HG02943 (cell line): ENCODE data around the gene ULBP3.

Experiments used
- ATAC-seq: cut with Tn5 transposase; IDR thresholded peaks from one replicate; pipeline ENCODE4 v1.9.1; 2021; ENCODE audit warnings: mild to moderate bottlenecking, low read depth, moderate library complexity; ENCODE audit not compliant: unreplicated experiment

Gene ULBP3

DNA sequence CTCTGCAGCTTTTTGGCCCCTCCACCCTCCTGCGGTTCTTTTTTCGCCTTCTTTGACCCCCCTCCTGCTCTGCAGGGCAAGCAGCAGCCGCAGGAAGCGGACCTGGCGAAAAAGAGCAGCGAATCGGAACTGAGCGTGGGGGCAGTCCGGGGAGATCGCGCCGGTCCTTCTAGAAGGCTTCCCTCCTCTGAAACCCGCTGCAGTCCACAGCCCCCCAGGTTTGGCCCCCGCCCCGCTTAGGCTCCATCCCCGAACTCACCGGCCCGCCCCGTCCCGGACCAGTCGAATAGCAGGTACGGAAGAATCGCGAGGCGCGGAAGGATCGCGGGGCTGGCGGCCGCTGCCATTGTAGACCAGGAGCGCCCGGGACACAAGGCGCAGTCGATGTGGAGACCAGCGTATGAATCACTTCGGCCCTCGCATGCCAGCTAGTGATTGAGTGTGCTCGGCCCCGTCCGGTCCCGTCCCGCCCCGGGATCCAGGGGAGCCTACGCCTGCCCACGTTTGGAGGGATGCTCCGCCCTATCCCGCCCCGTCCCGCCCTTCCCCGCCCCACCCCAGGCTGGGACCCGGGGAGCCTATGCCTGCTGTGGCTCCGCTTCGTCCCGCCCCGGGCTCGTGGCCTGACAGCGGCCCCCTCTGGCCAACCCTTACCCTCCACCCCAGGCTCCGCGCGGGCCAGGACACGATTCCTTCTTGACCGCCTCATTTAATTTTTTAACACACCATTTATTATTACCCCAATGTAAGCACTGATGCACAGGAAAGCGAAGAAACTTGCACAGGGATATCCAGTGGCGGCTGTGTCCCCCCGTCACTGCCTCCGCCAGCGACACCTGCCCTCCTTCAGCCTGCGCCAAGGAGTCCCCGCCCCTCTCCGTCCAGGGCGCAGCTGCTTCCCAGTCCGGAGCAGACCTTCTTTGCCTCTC is at the start of gene ULBP3:
Gene ULBP3 (minus strand): TSS at position 402 of the 929 bp plus-strand sequence. CDS start 55 bp downstream, at position 347.
- ATAC-seq: no peak

DNA sequence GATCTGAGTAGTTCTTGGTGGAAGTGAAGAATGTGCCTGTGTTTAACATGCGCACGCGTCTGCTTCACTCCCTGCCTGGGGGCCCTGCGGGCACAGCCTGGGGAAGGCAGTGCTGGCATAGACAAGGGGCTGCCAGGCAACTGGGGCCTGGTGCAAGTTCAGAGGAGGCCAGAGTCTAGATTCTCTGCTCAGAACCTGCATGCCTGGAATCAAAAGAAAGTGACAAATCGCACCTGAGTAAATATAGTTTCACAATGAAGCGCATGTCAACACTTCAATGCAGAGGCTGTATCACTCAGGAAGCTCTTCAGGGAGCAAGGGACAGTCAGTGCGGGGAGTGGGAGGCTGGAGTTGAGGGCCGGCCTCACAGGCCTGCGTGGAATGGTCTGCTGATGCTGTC is 49.7 kb upstream of the ULBP3 start:
- ATAC-seq: no peak

DNA sequence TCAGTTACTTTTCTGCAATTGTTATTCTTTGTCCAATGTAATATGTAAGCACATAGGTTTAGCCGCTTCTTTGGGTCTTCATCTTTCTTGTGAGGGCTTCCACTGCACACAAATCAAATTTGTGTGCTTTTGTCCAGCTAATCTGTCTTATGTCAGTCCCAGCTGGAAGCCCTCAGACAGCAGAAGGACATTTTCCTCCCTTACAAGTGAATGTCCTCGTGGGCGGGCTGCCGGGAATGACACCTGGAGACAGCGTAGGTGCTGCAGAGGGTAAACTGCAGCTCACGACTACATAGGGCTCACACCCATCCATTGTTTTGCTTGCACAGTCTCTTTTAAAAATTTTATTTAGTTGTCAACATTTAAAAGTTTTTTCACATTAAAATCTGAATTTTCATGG is 49.3 kb upstream of the ULBP3 start:
- no peak for ATAC-seq

DNA sequence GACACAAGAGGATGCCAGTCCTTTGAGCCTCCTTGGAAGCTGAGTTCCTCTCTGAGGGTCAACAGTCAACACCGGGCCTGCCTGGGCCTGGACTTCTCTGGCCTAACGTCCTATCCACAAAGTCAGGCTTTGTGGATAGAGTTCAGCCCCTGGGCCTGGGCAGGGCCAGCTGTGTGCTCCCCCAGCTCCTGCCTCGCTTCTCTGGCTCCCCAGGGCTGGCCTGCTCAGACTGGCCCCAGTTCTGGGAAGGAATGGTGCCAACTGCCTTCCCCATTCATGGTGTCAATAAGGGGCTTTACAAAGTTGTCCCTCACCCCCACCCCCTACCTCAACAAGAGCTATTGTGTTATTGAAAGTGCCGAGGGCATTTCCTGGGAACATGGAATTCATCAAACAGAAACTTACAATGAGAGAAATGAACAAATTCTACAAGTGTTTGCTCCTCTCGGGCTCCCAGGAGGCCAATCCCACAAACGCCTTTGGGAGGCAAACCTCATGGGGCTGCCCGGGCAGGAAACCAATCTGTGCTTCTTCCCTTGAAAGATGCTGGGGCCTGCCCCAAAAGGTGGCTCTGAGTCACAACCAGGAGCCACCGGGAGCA is 47.4 kb upstream of the ULBP3 start:
- ATAC-seq: no peak

DNA sequence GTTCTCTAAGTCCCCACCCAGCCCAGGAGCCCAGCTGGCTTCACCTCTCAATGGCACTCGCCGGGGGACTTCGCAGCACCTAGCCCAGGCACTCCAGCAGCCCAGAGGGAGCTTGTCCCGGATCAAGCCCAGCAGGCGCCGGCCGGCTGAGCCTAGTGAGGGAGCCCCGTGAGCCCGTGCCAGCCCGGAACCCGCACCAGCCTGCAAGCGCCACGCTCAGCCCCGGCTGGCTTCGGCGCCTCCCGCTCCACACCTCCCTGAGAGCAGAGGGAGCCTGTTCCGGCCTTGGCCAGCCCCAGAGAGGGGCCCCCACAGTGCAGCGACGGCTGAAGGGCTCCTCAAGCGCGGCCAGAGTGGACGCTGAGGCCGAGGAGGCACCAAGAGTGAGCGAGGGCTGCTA is 46.8 kb upstream of the ULBP3 start:
- no peak for ATAC-seq

DNA sequence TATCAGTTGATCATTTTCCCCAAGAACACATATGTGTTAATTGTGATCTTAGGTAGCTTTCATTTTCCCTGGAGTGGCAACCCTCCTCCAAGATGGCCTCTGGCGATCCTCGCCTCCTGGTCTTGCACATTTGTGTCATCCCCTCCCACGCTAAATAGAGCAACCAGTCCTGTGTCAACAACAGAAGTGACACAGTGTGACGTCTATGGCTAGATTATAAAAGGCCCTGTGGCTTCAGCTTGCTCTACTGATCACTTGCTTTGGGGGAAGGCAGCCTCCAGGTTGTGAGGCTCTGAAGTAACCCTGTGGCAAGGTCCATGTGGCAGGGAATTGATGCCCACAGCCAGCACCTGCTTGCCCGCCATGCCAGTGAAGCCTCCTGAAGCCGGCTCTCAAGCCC is 43.3 kb upstream of the ULBP3 start:
- ATAC-seq: no peak

DNA sequence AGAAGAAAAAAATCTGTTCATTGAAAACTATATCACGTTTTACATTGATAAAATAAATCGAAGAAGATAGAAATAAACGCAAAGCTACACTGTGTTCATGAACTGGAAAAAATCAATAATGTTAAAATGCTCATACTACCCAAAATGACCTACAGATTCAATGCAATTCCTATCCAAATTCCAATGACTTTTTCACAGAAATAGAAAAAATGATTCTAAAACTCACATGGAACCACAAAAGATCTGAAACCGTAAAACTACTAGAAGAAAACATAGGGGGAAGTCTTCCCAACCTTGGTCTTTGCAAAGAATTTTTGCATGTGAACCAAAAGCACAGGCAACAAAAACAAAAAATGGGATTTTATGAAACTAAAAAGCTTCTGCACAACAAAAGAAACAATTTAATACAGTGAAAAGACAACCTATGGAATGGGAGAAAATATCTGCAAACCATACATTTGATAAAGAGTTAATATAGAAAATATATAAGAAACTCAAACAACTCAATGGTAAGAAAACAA is 33.9 kb upstream of the ULBP3 start:
- no peak for ATAC-seq

DNA sequence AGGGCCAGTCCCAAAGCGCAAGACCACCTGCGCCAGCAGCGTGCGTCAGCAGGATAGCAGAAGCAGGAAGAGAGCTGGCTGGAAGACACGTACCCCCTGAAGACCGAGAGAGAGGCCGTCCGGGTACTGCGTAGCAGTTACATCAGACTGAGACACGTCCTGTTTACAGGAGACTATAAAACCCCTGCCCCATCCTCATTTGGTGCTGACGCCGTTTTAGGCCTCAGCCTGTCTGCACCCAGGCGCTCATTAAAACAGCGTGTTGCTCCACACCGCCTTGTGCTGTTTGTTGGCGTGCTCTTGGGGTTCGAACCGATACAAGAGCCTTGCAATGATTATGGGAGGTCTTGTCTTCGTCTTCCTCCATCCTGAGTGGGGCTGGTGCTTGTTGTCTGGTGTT is 31.8 kb upstream of the ULBP3 start:
- no peak for ATAC-seq

DNA sequence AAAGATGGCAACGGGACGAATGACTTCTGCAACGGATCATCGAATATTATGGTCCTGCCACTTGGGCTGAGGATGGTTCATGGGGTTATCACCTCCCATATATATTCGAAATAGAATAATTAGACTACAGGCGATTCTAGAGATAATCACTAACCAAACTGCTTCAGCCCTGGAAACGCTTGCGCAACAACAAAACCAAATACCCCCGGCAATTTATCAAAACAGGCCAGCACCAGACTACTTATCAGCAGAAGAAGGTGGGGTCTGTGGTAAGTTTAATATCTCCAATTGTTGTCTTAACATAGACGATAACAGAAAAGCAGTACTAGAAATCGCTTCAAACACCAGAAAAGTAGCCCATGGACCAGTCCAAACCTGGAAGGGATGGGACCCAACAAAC is 31.0 kb upstream of the ULBP3 start:
- no peak for ATAC-seq

DNA sequence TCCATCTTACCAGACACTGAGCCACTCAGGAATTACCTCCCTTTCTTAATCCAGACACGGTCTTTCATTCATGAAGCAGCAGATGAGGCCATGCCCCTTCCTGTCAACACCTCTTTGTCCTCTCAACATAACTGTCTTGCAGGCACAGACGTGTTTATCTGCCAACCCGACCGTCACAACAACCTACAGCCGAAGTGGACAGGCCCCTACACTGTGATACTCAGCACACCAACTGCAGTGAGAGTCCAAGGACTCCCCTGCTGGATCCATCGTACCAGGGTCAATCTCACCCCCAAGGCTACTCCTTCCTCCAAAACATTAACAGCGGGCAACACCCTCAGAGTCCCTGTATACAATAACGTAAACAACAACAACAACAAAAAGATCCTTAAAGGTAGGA is 30.6 kb upstream of the ULBP3 start:
- ATAC-seq: no peak

DNA sequence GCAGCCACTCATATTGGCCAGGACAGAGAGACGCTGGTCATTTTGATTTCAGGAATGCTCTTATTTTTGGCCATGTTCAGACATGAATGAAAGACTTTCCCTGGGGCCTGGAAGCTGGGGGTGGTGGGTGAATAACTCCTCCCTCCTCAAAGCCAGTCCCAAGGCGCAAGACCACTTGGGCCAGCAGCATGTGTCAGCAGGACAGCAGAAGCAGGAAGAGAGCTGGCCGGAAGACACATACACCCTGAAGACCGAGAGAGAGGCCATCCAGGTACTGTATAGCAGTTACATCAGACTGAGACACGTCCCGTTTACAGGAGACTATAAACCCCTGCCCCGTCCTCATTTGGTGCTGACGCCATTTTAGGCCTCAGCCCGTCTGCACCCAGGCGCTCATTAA is 29.2 kb upstream of the ULBP3 start:
- no peak for ATAC-seq

DNA sequence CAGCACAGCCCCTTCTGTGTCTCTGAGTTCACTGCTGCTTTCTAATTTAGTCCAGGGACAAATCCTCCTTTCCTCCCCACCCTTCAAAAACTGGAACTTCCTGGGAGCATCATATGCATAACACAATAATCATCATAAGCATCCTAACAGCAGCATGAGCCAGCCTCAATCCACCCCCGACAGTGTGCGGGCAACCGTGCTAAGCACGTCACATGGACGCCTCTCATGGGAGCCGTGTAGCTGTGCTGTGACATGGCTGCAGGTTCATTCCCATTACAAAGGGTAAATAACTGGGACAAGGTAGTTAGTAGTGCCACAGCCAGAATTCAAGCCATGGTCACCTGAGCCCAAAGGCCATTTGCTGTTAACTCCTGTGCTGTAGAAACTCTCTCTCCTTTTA is 24.5 kb upstream of the ULBP3 start:
- ATAC-seq: no peak

DNA sequence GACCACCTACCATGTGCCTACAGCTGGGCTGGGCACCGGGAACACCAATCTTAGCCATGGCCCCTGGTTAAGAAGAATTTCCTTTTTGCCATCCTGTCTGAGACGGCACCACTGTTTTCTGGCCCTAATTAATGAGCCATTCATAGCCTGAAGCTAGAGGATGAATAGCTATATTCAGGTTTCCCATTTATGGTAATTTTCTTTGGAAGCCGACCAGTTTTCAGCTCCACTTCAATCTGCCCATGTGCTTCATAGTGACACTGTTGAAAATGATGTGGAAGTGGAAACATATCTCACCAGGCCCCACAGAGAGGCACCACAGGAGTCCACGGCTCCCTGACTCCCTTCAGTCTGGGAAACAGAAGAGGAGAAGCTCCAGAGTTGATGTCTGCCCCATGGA is 22.6 kb upstream of the ULBP3 start:
- no peak for ATAC-seq

DNA sequence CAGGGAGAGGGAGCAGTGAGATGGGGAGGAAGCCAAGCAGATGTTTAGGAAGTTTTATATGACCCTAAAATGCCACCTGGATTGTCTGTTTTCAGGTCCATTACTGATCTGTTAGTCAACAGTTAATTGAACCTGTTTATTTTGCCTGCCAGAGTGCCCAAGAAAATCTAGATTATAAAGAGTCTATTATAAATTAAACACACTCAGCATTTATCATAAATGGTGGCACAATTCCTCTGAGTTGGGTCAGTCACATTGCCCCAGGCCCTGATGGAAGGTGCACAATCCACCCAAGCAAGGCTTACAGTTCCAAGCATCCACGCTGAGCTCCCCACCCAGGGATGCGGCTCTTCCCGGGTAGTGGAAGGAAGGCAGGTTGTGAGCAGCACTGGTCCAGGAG is 21.4 kb upstream of the ULBP3 start:
- ATAC-seq: no peak

DNA sequence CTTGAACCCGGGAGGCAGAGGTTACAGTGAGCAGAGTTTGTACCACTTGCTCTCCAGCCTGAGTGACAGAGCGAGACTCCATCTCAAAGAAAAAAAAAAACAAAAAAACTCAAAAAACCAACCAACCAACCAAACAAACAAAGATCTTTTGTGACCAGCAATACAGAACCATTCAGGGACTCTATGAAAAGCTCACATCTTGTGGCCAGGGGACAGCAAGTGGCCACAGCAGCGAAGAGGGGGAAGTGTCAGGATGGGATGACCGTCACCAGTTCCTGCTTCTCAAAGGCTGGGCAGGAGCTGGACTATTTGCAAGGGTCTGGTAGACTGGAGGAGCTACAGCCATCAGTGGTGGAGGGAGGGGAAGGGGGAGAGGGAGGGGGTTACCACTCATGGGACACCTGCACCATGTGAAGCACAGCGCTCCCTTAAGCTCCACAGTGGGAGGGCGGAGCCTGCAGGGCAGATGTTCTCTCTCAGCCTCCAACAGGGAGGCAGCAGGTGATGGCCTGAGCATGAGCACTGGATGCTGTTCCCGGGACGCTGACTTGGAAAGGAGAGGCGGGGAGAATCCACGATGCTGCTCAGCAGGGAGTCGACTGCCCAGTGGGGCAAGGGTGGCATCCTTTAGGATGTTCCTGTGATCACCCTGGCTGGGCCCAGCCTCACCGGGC is 19.7 kb upstream of the ULBP3 start:
- no peak for ATAC-seq

DNA sequence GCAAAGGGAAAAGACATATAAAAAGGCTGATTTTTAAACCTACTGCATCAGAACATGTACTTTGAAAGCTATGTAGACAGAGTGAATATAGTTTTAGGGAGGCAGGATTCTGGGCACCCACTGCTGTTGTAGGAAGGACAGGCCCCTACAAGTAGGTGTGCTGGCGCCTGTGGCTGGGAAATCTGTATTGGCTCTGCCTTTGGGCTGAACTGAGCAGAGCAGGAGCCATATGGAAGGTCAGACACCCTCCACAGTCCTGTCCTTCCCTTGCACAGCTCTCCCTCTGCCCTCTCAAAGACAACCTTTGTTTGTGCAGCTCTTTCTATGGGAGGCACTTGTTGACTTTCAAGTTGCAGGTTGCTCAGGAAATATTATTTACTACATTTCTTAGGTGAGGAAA is 18.4 kb upstream of the ULBP3 start:
- no peak for ATAC-seq

DNA sequence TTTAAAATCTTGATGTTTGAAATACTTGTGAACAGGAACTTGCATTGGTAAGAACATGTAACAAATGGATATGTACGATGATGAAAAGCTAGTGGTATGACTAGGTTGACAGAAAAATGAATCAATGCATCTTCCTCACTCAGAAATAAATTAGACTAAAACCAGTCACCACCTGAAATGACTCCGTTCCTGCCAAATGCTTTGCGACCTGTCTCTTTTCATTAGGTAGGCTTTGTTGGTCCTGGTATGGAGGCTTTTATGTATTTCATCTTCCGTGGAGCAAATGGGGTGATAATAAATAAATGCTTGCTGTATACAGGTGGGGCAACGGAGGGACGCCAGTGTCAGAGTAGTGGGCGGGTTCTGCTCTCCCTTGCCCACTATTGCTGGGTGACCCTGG is 17.1 kb upstream of the ULBP3 start:
- ATAC-seq: no peak

DNA sequence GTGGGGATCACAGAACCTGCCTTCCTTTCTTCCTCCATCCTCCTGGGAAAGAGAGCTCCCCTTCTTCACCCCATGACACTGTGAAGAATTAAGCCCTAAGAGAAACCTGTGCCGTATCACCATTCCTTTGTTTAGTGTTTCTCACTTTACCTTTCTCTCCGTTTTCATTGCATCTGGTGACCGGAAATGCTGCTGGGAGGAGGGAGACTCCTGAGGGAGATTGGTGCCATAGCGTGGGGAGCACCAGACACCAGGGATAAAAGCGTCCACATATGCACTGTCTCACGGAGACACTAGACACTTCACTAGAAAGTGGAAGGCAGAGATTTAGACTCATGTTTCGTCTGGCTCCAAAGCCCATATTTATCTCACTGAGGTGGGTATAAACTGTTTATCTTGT is 15.5 kb upstream of the ULBP3 start:
- no peak for ATAC-seq

DNA sequence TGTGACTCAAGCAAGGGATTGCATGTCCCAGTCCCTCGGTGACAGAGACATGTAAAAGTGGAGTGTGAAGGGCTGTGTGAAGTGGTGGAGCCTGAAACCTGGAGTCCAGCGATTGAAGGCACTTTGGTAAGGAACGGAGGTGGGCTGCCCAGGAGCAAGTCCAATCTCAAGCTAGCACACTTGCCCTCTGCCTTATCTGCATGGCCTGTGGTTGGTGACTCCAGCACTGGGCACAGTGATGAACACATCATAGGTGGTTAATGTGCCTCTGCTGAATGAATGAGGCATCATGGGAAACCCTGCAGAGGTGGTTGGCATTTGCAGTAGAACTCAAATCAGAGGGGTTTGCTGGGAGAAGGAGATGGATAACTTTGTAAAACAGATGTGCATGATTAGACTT is 14.9 kb upstream of the ULBP3 start:
- no peak for ATAC-seq

DNA sequence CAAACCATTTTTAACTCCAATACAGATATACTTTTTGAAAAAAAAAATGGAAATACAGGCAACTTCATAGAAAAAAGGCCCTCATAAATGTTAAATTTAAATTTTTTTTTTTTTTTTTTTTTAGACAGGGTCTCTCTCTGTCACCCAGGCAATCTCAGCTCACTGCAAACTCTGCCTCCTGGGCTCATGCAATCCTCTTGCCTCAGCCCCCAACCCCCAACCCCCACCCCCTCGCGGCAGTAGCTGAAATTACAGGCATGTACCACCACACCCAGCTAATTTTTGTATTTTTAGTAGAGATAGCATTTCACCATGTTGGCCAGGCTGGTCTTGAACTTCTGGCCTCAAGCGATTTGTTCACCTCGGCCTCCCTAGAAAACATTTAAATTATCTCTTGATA is 12.8 kb upstream of the ULBP3 start:
- ATAC-seq: no peak

DNA sequence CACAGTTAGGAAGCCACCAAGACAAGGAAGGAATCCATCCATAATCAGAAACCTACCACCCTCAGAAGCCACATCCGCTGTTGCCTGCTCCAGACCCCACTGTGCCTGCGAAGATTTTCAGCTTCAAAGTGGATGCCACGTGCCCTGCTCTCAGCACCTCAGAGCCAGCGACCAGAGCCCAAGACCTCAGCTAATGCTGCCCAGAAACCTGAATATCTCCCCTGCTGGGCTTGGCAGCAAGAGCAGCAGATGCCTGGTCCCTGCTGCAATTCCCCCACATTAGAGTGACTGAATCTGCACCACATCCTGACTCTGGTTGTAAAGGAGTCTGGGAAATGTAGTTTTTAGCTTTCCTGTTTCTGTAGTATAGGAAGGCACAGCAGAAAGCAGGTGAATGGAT is 10.7 kb upstream of the ULBP3 start:
- no peak for ATAC-seq
